Naive B cell (primary cell): ENCODE data around the gene PRR23E. TPM values are rescaled to one million over a fixed set of nuclear protein-coding genes. Genes with fewer than 3 reads are reported as not detected.

ENCODE experiments used
- ATAC-seq, 2 donors: fragments of 150-1000 bp; cut with Tn5 transposase; 2 replicates each; pipeline ENCODE4 v1.10.0; 2021; ENCODE audit warnings: low read depth in 2 of 2, mild to moderate bottlenecking in 2 of 2, moderate library complexity in 2 of 2
- DNase-seq: peaks from one replicate; pipeline ENCODE4 v3.0.0; 2022
- H3K27ac Mint-ChIP-seq, 6 donors: one replicate each; pipeline ENCODE4 v1.8.0; 2020 to 2022; ENCODE audit warnings: mild to moderate bottlenecking in 6 of 6, mixed read lengths in 6 of 6, moderate library complexity in 5 of 6, inconsistent platforms in 2 of 6
- H3K27me3 Mint-ChIP-seq, 3 donors: one replicate each; pipeline ENCODE4 v1.8.0; 2021 to 2022; ENCODE audit warnings: mixed read lengths in 3 of 3, mild to moderate bottlenecking in 1 of 3
- H3K36me3 Mint-ChIP-seq, 2 donors: one replicate each; pipeline ENCODE4 v1.8.0; 2020 to 2022; ENCODE audit warnings: mixed read lengths in 2 of 2, inconsistent platforms in 1 of 2, mild to moderate bottlenecking in 1 of 2
- H3K4me1 Mint-ChIP-seq, 3 donors: one replicate each; pipeline ENCODE4 v1.8.0; 2020 to 2022; ENCODE audit warnings: mixed read lengths in 3 of 3, inconsistent platforms in 1 of 3, mild to moderate bottlenecking in 1 of 3, moderate library complexity in 1 of 3
- H3K4me3 Mint-ChIP-seq, 8 donors: one replicate each; pipeline ENCODE4 v1.8.0; 2020 to 2022; ENCODE audit warnings: mild to moderate bottlenecking in 8 of 8, mixed read lengths in 8 of 8, moderate library complexity in 8 of 8, inconsistent platforms in 2 of 8
- H3K9me3 Mint-ChIP-seq, 7 donors: one replicate each; pipeline ENCODE4 v1.8.0; 2020 to 2022; ENCODE audit warnings: mixed read lengths in 7 of 7, mild to moderate bottlenecking in 5 of 7, inconsistent platforms in 2 of 7, moderate library complexity in 1 of 7
- polyA plus RNA-seq, 6 donors: library from polyadenylated mRNA; unstranded; fragments of 300-500 nt; fragmentation: Illumina TruSeq; gene quantifications; one replicate each; pipeline ENCODE4 v1.2.3, GENCODE V29; 2021; ENCODE audit warnings: low read depth in 6 of 6

PRR23E gene
- polyA plus RNA-seq, 6 donors from 2014 or later, result not detected

DNA sequence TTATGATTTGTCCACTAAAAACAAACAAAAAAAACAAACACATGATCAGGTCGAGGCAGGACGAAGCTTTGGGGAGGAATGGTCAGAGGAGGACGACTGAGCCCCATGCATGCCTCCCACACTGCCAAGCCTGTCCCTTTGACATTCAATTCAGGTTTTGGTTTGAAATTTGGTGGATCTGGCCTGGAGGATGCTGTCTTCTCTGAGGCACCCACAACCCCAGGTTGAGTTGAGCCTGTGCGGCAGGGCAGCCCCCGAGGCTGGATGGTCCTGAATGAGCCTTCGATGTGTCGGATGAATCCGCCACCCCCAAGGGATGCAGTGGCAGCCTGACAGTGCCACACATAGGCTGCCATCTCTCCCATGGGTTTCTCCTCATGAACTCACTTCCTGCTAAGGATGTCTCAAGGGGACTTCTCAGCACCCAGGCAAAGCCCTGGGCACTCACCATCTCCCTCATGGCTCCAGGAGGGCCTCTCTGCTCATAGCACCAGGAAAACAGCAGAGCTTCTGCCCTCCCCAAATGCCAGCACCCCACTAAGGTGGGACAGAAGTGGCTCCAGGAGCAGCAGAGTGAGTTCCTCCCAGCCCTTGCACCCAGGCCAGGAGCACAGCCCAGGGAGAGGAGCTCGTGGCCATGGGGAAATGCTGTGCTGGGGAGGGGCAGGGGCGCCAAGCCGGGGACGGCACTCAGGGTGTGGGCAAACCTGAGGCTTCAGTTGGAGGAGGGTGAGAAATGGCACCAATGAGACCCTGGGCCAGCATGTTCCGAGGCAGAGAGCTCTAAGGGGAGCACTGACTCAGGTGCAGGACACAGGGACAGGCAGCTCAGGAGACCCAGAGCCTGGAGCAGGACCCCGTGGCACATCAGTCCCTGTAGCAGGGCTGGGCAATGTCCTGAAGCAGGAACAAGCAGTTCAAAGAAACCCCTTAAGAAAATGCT lies 18.5 kb downstream of the PRR23E start:
- Mint-ChIP-seq H3K36me3 (no peaks in the 10 kb centered on the region), H3K9me3 (no peaks in the 10 kb centered on the region), H3K4me1 (no peaks in the 10 kb centered on the region), H3K27me3 (peaks cover 0 to 13% (median 4%) of the 10 kb centered on the region in 3 donors), H3K27ac (no peak overlapping the region), H3K4me3 (no peak overlapping the region)
- ATAC-seq, result no peak
- no peak for DNase-seq

DNA sequence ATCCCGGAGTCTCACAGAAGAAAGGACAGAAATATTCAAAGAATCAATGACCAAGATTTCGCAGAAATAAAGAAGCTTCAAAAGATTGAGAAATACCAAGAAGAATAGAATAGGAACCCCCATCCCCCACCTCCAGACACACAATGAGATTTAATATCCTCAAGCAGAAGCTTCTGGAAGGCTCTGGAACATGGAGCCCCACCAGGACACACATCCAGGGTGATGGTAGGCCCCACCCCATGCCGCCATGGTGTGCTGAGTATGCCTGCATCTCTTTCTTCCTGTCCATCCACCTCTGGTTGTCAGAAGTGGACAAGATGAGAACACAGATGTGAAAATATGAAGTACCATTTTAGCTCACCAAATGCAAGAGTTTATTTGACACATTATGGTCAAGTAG lies 19.3 kb downstream of the PRR23E start:
- no peaks in the 10 kb centered on the region for H3K9me3 Mint-ChIP-seq
- H3K4me3 Mint-ChIP-seq, result no peak overlapping the region
- no peaks in the 10 kb centered on the region for H3K4me1 Mint-ChIP-seq
- peaks cover 0 to 10% (median 4%) of the 10 kb centered on the region in 3 donors for H3K27me3 Mint-ChIP-seq
- DNase-seq (no peak), ATAC-seq (no peak)
- H3K27ac Mint-ChIP-seq, result no peak overlapping the region
- H3K36me3 Mint-ChIP-seq, result no peaks in the 10 kb centered on the region

DNA sequence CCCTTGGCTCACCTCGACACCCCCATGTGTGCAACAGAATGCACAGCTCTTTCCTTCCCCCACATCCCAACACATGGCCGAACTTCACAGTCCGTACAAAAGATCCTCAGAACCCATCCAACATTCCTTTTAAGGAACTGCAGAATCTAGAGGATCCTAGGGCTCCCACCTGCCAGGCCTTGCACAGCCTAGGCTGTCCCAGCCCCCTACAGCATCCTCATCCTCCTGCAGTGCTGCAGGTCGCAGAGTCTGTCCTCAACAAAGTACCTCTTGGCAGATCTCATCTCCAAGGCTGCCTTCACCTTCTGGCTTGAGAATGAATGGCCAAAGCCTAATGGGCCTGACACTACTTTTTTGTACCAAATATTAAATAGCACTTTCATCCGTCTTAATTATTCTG lies 19.8 kb downstream of the PRR23E start:
- ATAC-seq (no peak), DNase-seq (no peak)
- Mint-ChIP-seq H3K27me3 (peaks cover 0 to 7% (median 4%) of the 10 kb centered on the region in 3 donors), H3K4me3 (no peak overlapping the region), H3K36me3 (no peaks in the 10 kb centered on the region), H3K9me3 (no peaks in the 10 kb centered on the region), H3K4me1 (no peaks in the 10 kb centered on the region), H3K27ac (no peak overlapping the region)

DNA sequence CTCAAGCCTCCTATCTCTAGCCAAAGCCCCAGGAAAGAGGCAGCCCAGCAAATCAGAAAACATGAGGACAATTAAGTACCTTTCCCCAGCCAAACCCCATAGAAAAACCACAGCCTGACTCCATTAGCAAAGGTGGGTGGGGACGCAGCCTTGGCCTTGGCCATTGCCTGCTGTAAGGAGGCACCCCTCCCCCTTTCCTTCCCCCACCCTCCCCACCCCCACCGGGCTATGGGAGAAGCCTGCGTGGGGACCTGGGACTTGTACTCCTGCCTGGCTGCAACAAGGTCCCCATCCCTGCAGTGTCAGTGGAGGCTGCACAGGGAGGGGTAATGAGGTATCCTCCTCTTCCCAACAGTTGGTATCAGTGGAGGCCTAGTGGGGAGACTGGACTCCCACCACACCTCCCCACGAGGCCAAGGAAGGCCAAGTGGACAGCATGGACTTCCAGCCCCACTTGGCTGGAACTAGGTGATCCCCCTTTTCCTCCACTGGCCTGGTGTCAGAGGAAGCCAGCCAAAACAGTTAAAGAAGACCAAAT lies 20.5 kb downstream of the PRR23E start:
- no peak for ATAC-seq
- no peaks in the 10 kb centered on the region for H3K36me3 Mint-ChIP-seq
- H3K27ac Mint-ChIP-seq, result no peak overlapping the region
- H3K9me3 Mint-ChIP-seq, result no peaks in the 10 kb centered on the region
- H3K27me3 Mint-ChIP-seq, result peaks cover 0 to 7% (median 4%) of the 10 kb centered on the region in 3 donors
- H3K4me3 Mint-ChIP-seq, result no peak overlapping the region
- DNase-seq, result no peak
- H3K4me1 Mint-ChIP-seq, result no peaks in the 10 kb centered on the region

DNA sequence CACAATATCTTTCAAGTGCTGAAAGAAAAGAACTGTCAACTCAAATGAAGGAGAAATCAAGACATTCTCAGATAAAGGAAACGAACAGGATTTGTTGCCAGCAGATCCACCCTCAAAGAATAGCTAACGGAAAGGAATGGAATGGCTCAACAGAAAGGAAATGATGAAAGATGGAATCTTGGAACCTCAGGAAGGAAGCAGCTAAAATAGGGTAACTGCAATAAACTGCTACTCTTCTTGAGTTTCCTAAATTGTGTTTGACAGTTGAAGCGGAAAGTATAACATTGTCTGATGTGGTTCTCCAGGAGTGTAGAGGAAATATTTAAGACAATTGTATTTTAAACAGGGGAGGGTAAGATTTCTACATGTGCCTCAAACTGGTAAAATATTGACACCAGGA lies 22.0 kb downstream of the PRR23E start:
- no peak for DNase-seq
- ATAC-seq, result no peak
- Mint-ChIP-seq H3K4me1 (no peaks in the 10 kb centered on the region), H3K27me3 (peaks cover 0 to 7% (median 4%) of the 10 kb centered on the region in 3 donors), H3K4me3 (no peak overlapping the region), H3K36me3 (no peaks in the 10 kb centered on the region), H3K9me3 (no peaks in the 10 kb centered on the region), H3K27ac (no peak overlapping the region)

DNA sequence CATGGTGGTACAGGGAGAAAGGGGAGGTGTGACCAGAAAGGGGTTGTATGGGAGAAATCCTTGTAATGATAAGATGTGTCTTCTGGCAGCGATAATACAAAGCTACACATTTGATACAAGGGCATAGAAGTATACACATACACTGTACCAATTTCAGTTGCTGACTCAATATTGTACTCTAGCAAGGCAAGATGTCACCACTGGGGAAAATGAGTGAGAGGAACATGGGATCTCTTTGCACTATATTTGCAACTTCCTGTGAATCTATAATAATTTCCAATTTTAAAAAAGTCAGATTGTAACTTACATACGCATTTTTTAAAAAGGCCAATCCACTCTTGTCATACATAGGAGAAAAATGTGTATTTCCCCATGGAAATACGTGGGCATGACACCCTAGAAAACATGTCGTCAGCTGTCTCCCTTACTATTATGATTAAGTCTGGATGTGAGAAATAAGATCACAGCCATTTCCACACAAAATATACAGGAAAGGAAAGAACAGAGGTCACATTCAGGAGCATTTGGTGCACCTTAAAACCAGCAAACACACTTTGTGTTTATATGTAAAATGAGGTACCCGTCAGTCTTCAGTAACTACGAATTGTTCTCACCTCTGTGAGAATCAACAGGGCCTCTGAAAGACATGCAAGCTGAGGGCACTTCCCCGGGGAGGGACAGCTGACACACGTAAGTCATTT lies 22.9 kb downstream of the PRR23E start:
- Mint-ChIP-seq H3K27ac (no peak overlapping the region), H3K4me3 (no peak overlapping the region), H3K4me1 (no peaks in the 10 kb centered on the region), H3K36me3 (no peaks in the 10 kb centered on the region), H3K9me3 (no peaks in the 10 kb centered on the region), H3K27me3 (peaks cover 0 to 8% (median 7%) of the 10 kb centered on the region in 3 donors)
- no peak for DNase-seq
- no peak for ATAC-seq

DNA sequence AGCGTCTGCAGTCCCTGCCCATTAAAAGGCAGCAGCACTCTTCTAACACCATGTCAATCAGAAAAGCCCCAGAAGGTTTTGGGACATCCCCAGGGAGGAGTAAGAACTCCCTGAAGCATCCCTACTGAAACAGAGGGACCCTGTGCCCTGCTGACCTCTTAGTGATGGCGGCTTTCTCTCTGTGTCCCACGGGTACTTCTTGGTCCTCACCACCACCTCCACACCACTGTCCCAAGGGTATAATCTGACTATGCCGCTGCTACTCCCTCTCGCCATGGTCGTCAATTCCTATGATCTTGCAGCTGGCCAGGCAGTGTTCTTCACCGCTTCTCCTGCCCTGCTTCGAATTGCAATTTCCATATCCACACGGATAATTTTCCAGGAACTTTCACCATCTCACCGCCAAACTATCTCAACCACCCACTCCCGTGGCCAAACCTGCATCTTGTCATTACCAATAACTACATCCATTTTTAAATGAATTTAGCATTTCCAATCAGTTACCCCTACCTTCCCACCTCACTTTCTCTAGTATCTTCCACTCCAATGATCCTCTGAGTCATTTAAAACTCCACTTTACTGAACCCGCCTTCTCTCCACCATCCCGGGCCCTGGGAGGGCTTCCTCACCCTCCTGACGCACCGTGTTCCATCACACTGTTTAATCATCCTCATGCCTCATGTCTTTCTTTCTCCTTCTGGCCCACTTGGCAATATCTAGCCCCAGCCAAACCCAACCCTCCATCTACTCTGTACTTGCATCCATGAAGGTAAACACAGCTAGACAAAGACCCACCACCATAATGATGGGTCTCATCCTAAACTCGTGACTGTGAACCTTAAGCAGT lies 23.7 kb downstream of the PRR23E start:
- no peaks in the 10 kb centered on the region for H3K4me1 Mint-ChIP-seq

DNA sequence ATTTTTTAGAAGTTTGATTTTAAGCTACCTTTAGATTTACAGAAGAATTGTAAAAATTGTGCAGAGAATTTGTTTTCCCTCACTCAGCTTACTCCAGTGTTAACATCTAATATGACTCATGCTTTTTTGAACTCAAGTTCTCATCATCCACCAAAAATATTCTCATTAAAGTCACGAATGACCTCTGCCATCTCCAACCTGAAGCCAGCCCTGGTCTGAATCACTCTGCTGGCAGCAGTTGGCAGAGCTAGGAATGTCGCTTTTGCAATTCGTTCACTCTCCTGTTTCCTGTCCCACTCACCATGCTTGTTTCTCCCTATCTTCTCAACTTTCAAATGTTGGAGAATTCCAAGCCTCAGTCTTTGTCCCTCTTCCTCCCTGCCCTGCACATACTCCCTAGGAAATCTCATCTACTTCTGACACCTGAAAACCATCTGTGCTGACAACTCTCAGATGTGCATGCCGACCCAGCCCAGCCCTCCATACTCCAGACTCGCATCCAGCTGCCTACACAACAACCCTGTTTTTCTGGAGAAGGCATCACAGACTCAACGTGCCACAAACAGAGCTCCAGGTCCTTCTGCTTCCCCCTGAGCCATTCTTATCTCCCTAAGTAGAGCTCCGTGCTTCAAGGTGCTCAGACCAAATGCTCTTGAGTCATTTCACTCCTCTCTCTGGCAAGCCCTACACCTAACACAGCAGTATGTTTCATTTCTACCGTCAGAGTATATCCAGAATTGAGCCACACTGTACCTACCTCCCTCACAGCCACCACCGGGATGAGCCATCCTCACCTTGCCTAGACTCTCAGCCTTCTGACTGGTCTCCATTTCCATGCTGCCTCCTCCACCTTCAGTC lies 24.9 kb downstream of the PRR23E start:
- H3K4me3 Mint-ChIP-seq, result no peak overlapping the region
- ATAC-seq (no peak), DNase-seq (no peak)
- no peaks in the 10 kb centered on the region for H3K4me1 Mint-ChIP-seq
- no peaks in the 10 kb centered on the region for H3K36me3 Mint-ChIP-seq
- no peak overlapping the region for H3K27ac Mint-ChIP-seq
- peaks cover 0 to 4% (median 0%) of the 10 kb centered on the region in 7 donors for H3K9me3 Mint-ChIP-seq
- peaks cover 0 to 10% (median 4%) of the 10 kb centered on the region in 3 donors for H3K27me3 Mint-ChIP-seq

More for the DNA sequence above, 23.7 kb downstream of the PRR23E start:
- no peak for ATAC-seq
- DNase-seq, result no peak
- H3K27ac Mint-ChIP-seq, result no peak overlapping the region
- H3K4me3 Mint-ChIP-seq, result no peak overlapping the region
- H3K27me3 Mint-ChIP-seq, result peaks cover 0 to 10% (median 7%) of the 10 kb centered on the region in 3 donors
- H3K9me3 Mint-ChIP-seq, result no peaks in the 10 kb centered on the region
- no peaks in the 10 kb centered on the region for H3K36me3 Mint-ChIP-seq

DNA sequence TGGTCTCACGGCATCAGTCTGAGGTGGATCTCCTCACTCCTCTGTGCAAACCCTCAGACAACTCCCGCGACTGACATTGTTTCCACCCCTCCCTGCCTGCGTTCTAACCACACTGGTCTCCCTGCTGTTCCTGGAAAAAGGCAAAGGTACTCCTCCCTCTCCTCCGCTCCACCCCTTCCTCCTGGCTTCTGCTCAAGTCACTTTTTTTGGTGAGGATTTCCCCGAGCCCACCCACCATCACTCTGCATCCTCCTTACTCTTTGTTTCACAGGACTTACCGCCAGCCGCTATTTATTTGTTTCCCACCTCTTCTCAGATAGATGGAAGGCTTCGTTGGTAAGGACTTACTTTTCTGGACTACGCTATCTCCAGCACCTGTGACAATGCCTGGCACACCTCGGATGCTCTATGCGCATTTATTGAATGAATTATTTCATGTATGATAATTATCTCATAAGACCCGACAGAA lies 25.6 kb downstream of the PRR23E start:
- DNase-seq, result no peak
- no peak for ATAC-seq
- Mint-ChIP-seq H3K27me3 (peaks cover 0 to 6% (median 0%) of the 10 kb centered on the region in 3 donors), H3K4me1 (no peaks in the 10 kb centered on the region), H3K36me3 (no peaks in the 10 kb centered on the region), H3K27ac (no peak overlapping the region), H3K9me3 (peaks cover 0 to 5% (median 0%) of the 10 kb centered on the region in 7 donors), H3K4me3 (no peak overlapping the region)

DNA sequence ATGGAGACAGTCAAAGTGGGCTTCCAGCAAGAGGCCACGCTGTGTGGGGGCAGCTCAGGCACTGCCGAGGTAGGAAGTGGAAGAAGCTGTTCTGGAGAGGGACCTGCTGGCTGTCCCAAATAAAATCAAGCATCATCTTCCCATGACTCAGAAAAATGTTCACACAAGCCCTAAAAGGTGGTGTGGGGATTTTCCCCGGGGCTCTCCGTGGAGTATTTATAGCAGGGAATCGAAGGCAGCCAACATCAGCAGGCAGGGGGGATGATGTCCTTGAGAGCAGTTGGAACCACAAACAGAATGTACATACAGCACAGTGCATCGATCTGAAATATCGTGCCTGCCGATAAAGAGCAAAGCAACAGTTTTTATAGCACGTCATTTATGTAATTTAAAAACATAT lies 27.6 kb downstream of the PRR23E start:
- H3K4me3 Mint-ChIP-seq, result no peak overlapping the region
- peaks cover 0 to 5% (median 0%) of the 10 kb centered on the region in 3 donors for H3K4me1 Mint-ChIP-seq
- peaks cover 0 to 6% (median 5%) of the 10 kb centered on the region in 3 donors for H3K27me3 Mint-ChIP-seq
- H3K9me3 Mint-ChIP-seq, result peaks cover 5 to 16% (median 10%) of the 10 kb centered on the region in 7 donors
- peaks cover 0 to 3% of the 10 kb centered on the region in 2 donors for H3K36me3 Mint-ChIP-seq
- H3K27ac Mint-ChIP-seq, result no peak overlapping the region
- DNase-seq (no peak), ATAC-seq (no peak)

DNA sequence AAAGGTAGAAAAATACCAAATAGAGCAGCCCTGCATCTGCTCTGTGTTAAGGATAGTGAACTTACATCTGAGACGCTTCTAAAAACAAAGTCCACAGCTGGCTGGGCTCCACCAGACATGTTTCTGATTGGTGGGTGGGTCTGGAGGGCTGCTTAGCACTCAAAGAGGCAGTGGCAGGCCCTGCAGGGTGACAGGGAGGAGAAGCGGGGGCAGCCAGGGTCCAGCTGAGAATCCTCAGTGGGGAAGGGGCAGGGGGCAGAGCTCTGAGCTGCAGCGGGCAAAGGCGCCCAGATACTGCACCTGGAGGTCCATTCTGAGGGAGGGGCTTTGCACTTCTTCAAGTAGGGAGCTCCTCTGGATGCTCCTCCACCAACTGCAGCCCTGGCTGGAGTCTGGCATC lies 28.1 kb downstream of the PRR23E start:
- ATAC-seq (no peak), DNase-seq (no peak)
- Mint-ChIP-seq H3K36me3 (peaks cover 0 to 6% of the 10 kb centered on the region in 2 donors), H3K9me3 (peaks cover 5 to 21% (median 11%) of the 10 kb centered on the region in 7 donors), H3K4me1 (peaks cover 0 to 5% (median 0%) of the 10 kb centered on the region in 3 donors), H3K27me3 (peaks cover 3 to 6% (median 5%) of the 10 kb centered on the region in 3 donors), H3K4me3 (no peak overlapping the region), H3K27ac (no peak overlapping the region)

DNA sequence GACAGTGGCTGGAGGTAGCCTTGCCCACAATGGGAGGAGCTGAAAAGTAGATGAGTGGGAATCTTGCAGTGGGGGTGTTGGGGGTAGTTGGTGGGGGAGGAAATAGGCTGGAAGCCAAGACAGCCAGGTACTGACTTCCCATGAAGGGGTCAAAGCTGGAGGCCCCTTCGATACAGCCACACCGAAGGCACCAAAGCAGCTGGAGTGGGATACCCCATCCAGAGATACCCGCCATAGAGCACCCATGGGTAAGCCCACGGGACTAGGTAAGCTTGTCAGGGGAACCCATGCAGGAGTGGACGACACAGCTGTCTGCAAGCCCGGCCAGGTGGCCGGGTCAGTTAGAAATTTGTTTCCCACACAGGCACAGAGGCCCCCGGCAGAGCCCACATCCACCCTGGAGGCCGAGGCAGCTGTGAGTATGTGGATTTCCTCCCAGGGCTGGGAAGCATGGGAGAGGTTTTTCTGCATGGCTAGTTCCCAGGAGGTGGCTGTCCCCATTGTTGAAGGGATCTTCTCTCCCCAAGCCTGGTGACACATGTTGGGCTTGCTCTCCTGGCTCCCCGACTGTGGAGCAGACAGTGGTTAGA lies 28.6 kb downstream of the PRR23E start:
- H3K9me3 Mint-ChIP-seq, result peaks cover 5 to 26% (median 14%) of the 10 kb centered on the region in 7 donors
- peaks cover 5 to 8% (median 6%) of the 10 kb centered on the region in 3 donors for H3K27me3 Mint-ChIP-seq
- ATAC-seq (no peak), DNase-seq (no peak)
- no peak overlapping the region for H3K4me3 Mint-ChIP-seq
- no peak overlapping the region for H3K27ac Mint-ChIP-seq
- H3K36me3 Mint-ChIP-seq, result peaks cover 0 to 6% of the 10 kb centered on the region in 2 donors
- H3K4me1 Mint-ChIP-seq, result peaks cover 0 to 9% (median 4%) of the 10 kb centered on the region in 3 donors
